Upper lobe of left lung (tissue), 4 donors: Measurements from ENCODE around the gene CARD11.

Source experiments
- EP300 ChIP-seq, 4 donors: sonication (generic); formaldehyde crosslinking; IDR thresholded peaks; one replicate each; pipeline ENCODE4 v1.5.1; 2017; ENCODE audit warnings: antibody characterized with exemption in 4 of 4, control low read depth in 2 of 4
- POLR2A ChIP-seq, 4 donors: fragments of 450-650 bp; IDR thresholded peaks; one replicate each; pipeline ENCODE4 v1.5.1; 2016 to 2017; ENCODE audit warnings: antibody characterized with exemption in 4 of 4, mild to moderate bottlenecking in 2 of 4
- POLR2AphosphoS5 ChIP-seq, 2 donors: sonication (generic); formaldehyde crosslinking; IDR thresholded peaks; one replicate each; pipeline ENCODE4 v1.5.1; 2017; ENCODE audit warnings: antibody characterized with exemption in 2 of 2
- TF ChIP-seq, protein P1 (sequence below), 6 experiments: fragments of 450-650 bp in 4 of 6; fragments of 200-600 bp in 2 of 6; sonication (generic) in 2 of 6; IDR thresholded peaks; one replicate each; pipeline ENCODE4 v1.5.1; 2016 to 2019; ENCODE audit warnings: antibody characterized with exemption in 6 of 6

DNA sequence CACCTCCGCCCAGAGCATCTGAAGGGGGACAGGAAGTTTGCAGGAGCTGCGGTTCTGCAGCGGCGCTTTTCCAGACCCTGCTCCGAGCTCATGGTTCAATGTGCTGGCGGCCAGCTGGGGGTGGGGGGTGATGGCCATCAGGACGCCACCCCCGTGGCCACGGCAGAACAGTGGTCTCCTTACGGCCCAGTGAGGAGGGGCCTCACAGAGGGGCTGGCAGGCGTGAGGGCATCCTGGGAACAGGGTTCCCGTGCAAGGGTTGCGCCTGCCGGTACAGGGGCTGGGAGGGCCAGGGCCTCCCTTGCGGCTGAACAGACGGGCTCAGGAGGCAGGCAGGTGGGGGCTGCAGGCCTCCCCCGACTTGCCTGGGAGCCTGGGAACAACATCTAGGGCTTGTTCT lies 160.6 kb downstream of the CARD11 start:
- TF ChIP-seq POLR2A (IDR thresholded peaks at IDR 0.05) (no peak), EP300 (IDR thresholded peaks at IDR 0.05) (no peak), POLR2AphosphoS5 (IDR thresholded peaks at IDR 0.05) (no peak)
- TF ChIP-seq, protein P1, sequence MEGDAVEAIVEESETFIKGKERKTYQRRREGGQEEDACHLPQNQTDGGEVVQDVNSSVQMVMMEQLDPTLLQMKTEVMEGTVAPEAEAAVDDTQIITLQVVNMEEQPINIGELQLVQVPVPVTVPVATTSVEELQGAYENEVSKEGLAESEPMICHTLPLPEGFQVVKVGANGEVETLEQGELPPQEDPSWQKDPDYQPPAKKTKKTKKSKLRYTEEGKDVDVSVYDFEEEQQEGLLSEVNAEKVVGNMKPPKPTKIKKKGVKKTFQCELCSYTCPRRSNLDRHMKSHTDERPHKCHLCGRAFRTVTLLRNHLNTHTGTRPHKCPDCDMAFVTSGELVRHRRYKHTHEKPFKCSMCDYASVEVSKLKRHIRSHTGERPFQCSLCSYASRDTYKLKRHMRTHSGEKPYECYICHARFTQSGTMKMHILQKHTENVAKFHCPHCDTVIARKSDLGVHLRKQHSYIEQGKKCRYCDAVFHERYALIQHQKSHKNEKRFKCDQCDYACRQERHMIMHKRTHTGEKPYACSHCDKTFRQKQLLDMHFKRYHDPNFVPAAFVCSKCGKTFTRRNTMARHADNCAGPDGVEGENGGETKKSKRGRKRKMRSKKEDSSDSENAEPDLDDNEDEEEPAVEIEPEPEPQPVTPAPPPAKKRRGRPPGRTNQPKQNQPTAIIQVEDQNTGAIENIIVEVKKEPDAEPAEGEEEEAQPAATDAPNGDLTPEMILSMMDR (IDR thresholded peaks at IDR 0.05): no peak
